HG03135 (cell line): ENCODE results near the gene TMPRSS12.
"Not testable (repeated sequence)": the region's sequence is repeated elsewhere in the genome, so short reads cannot be mapped to it uniquely, and the experiment has no call there.

Experiments
- ATAC-seq: cut with Tn5 transposase; IDR thresholded peaks from one replicate; pipeline ENCODE4 v1.9.1; 2021; ENCODE audit warnings: mild to moderate bottlenecking, moderate library complexity; ENCODE audit not compliant: unreplicated experiment

Gene TMPRSS12

GRCh38 chr12:50855679-50856078, 13.0 kb downstream of the TMPRSS12 start:
- ATAC-seq, result not testable (repeated sequence)

- no peak for ATAC-seq
Measured at GRCh38 chr12:50859621-50860310, 17.0 kb downstream of the TMPRSS12 start.

GRCh38 chr12:50862316-50862715, 19.6 kb downstream of the TMPRSS12 start:
- no peak for ATAC-seq

- no peak for ATAC-seq
Measured at GRCh38 chr12:50865266-50865665, 22.5 kb downstream of the TMPRSS12 start.

- not testable (repeated sequence) for ATAC-seq
Measured at GRCh38 chr12:50868881-50869280, 26.2 kb downstream of the TMPRSS12 start.

GRCh38 chr12:50882563-50882962, 39.8 kb downstream of the TMPRSS12 start:
- ATAC-seq, result no peak

GRCh38 chr12:50887191-50887590, 44.5 kb downstream of the TMPRSS12 start:
- ATAC-seq, result no peak

- no peak for ATAC-seq
Measured at GRCh38 chr12:50888666-50889065, 45.9 kb downstream of the TMPRSS12 start.

GRCh38 chr12:50894241-50894640, 51.5 kb downstream of the TMPRSS12 start:
- ATAC-seq, result no peak

- no peak for ATAC-seq
Measured at GRCh38 chr12:50901685-50902113, 59.0 kb downstream of the TMPRSS12 start.

GRCh38 chr12:50908479-50908878, 65.8 kb downstream of the TMPRSS12 start:
- not testable (repeated sequence) for ATAC-seq

- ATAC-seq, result not testable (repeated sequence)
Measured at GRCh38 chr12:50912361-50912760, 69.6 kb downstream of the TMPRSS12 start.

GRCh38 chr12:50913224-50913623, 70.5 kb downstream of the TMPRSS12 start:
- ATAC-seq, result no peak

- ATAC-seq, result no peak
Measured at GRCh38 chr12:50914872-50915484, 72.3 kb downstream of the TMPRSS12 start.

- no peak for ATAC-seq
Measured at GRCh38 chr12:50916292-50916691, 73.6 kb downstream of the TMPRSS12 start.

- ATAC-seq, result peak; percentile 63
Measured at GRCh38 chr12:50918584-50919316, 76.0 kb downstream of the TMPRSS12 start.

- no peak for ATAC-seq
Measured at GRCh38 chr12:50922820-50923219, 80.1 kb downstream of the TMPRSS12 start.

- ATAC-seq, result no peak
Measured at GRCh38 chr12:50923361-50924130, 80.8 kb downstream of the TMPRSS12 start.

- ATAC-seq, result no peak
Measured at GRCh38 chr12:50924131-50924438, 81.4 kb downstream of the TMPRSS12 start.

GRCh38 chr12:50924439-50925341, 82.0 kb downstream of the TMPRSS12 start:
- peak; percentile 82 for ATAC-seq
